Tibial nerve (tissue), 4 donors: Measurements from ENCODE around the gene BHLHE40.

Source experiments
- EP300 ChIP-seq, 2 donors: sonication (generic); formaldehyde crosslinking; IDR thresholded peaks; one replicate each; pipeline ENCODE4 v1.6.1; 2017; ENCODE audit warnings: antibody characterized with exemption in 2 of 2, mild to moderate bottlenecking in 1 of 2
- TF ChIP-seq, protein P1 (sequence below), 5 experiments: fragments of 200-600 bp in 3 of 5; fragments of 450-650 bp in 2 of 5; sonication (generic) in 3 of 5; IDR thresholded peaks; one replicate each; pipeline ENCODE4 v1.5.1; 2016 to 2019; ENCODE audit warnings: antibody characterized with exemption in 5 of 5, mild to moderate bottlenecking in 3 of 5, moderate library complexity in 2 of 5

DNA sequence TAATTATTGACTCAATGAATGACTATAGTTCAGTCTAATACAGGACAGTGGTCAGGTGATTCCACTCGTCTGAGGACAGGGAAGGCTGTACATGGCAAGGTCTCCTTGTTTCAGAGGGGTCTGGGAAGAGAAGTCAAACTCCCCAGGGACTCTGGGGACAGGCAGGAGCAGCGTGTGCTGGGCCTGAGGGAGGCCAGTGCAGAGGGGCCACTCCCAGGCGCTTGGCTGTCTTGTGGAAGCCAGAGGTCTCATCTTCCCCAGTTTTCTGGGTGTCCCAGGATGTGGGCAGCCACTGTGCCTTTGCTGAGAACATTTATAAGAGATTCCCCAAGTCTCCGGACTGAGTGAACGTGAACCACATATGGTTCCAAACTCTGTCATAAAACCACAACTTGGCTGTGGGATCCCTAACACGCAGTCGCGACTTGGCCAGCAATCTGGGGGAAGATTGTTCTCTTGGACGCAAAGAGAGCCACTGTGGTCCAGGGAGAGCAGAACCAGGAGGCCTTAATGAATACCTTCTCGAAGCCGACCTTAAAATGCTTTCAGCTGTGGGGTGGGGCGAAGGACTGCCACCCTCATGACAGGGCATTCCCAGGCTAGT, 30.4 kb downstream of the BHLHE40 start:
- TF ChIP-seq, protein P1, sequence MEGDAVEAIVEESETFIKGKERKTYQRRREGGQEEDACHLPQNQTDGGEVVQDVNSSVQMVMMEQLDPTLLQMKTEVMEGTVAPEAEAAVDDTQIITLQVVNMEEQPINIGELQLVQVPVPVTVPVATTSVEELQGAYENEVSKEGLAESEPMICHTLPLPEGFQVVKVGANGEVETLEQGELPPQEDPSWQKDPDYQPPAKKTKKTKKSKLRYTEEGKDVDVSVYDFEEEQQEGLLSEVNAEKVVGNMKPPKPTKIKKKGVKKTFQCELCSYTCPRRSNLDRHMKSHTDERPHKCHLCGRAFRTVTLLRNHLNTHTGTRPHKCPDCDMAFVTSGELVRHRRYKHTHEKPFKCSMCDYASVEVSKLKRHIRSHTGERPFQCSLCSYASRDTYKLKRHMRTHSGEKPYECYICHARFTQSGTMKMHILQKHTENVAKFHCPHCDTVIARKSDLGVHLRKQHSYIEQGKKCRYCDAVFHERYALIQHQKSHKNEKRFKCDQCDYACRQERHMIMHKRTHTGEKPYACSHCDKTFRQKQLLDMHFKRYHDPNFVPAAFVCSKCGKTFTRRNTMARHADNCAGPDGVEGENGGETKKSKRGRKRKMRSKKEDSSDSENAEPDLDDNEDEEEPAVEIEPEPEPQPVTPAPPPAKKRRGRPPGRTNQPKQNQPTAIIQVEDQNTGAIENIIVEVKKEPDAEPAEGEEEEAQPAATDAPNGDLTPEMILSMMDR (IDR thresholded peaks at IDR 0.05), result no peak
- no peak for TF ChIP-seq EP300 (IDR thresholded peaks at IDR 0.05)
